IMR-90 (cell line): Measurements from ENCODE around the gene PGD.

Experiments used
- CEBPB ChIP-seq: IDR thresholded peaks from 2 replicates; pipeline ENCODE4 v1.6.1; 2012; ENCODE audit warnings: low read depth, low read length, improper control_type of control experiment
- POLR2A ChIP-seq: IDR thresholded peaks from 2 replicates; pipeline ENCODE4 v1.6.1; 2012; ENCODE audit warnings: mild to moderate bottlenecking, low read depth, low read length
- RCOR1 ChIP-seq: IDR thresholded peaks from 2 replicates; pipeline ENCODE4 v1.6.1; 2012; ENCODE audit warnings: mild to moderate bottlenecking, low read length, improper control_type of control experiment; ENCODE audit not compliant: insufficient replicate concordance
- TF ChIP-seq, protein P1 (sequence below): conservative IDR thresholded peaks from 2 replicates; pipeline ENCODE4 v1.5.1; 2012; ENCODE audit warnings: mild to moderate bottlenecking, low read depth, low read length, improper control_type of control experiment

DNA sequence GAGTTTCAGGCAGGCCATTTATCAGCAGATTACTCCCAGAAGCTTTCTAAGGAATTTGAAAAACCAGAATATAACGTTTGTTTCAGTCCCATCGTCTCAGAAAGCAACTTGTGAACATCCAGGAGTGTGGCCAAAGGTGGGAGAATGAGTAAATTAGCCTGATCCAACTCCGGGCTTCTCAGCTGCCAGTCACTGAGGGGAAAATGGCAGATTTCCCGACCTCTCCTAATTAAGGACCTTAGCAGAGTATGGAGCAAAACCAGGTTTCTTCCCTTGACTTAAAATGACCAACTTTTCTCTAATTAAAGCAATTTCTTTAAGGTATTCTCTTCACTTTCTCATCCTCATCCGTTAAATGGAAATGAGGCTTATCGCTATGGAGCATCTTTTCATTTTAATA is 52.0 kb downstream of the PGD start:
- TF ChIP-seq, protein P1, sequence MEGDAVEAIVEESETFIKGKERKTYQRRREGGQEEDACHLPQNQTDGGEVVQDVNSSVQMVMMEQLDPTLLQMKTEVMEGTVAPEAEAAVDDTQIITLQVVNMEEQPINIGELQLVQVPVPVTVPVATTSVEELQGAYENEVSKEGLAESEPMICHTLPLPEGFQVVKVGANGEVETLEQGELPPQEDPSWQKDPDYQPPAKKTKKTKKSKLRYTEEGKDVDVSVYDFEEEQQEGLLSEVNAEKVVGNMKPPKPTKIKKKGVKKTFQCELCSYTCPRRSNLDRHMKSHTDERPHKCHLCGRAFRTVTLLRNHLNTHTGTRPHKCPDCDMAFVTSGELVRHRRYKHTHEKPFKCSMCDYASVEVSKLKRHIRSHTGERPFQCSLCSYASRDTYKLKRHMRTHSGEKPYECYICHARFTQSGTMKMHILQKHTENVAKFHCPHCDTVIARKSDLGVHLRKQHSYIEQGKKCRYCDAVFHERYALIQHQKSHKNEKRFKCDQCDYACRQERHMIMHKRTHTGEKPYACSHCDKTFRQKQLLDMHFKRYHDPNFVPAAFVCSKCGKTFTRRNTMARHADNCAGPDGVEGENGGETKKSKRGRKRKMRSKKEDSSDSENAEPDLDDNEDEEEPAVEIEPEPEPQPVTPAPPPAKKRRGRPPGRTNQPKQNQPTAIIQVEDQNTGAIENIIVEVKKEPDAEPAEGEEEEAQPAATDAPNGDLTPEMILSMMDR, result no peak
- TF ChIP-seq RCOR1 (no peak), CEBPB (no peak), POLR2A (no peak)
